Neural cell (in vitro differentiated cells): ENCODE measurements around the gene GNB1. TPM values are rescaled to one million over a fixed set of nuclear protein-coding genes. Genes with fewer than 3 reads are reported as not detected.
"Not testable (repeated sequence)": the region's sequence is repeated elsewhere in the genome, so short reads cannot be mapped to it uniquely, and the experiment has no call there.

Experiments used
- H2AFZ ChIP-seq: fragments of 200-600, 300-800 bp; sonication (generic), shearing (Covaris generic); 2 replicates; pipeline ENCODE4 v1.6.0; 2014; ENCODE audit warnings: low read depth, mild to moderate bottlenecking, antibody characterized with exemption, low read length, moderate library complexity
- H3F3A ChIP-seq: fragments of 200-600 bp; shearing (Covaris generic); 2 replicates; pipeline ENCODE4 v1.6.1; 2016; ENCODE audit warnings: mild to moderate bottlenecking, moderate library complexity, mixed read lengths, antibody characterized with exemption, low read length; ENCODE audit not compliant: insufficient read depth, poor library complexity, severe bottlenecking
- H3K27ac ChIP-seq: fragments of 200-600, 300-800 bp; sonication (generic), shearing (Covaris generic); 2 replicates; pipeline ENCODE4 v1.5.1; 2014; ENCODE audit warnings: mild to moderate bottlenecking, low read length, moderate library complexity
- H3K27me3 ChIP-seq: fragments of 300-800, 200-600 bp; sonication (generic), shearing (Covaris generic); 2 replicates; pipeline ENCODE4 v1.6.0; 2014; ENCODE audit warnings: mild to moderate bottlenecking, low read depth, low read length, moderate library complexity; ENCODE audit not compliant: insufficient read depth
- H3K36me3 ChIP-seq: fragments of 300-800, 200-600 bp; sonication (generic), shearing (Covaris generic); 2 replicates; pipeline ENCODE4 v1.5.1; 2014; ENCODE audit warnings: mild to moderate bottlenecking, antibody characterized with exemption, low read length, moderate library complexity; ENCODE audit not compliant: insufficient read depth
- H3K4me2 ChIP-seq: fragments of 300-800, 200-600 bp; sonication (generic), shearing (Covaris generic); 2 replicates; pipeline ENCODE4 v1.6.0; 2014; ENCODE audit warnings: mild to moderate bottlenecking, low read length
- H3K4me3 ChIP-seq: fragments of 300-800, 200-600 bp; sonication (generic), shearing (Covaris generic); 2 replicates; pipeline ENCODE4 v1.5.1; 2014; ENCODE audit warnings: mild to moderate bottlenecking, low read length, moderate library complexity
- H3K79me2 ChIP-seq: fragments of 200-600 bp; shearing (Covaris generic); replicated peaks from 2 replicates; pipeline ENCODE4 v1.6.0; 2014; ENCODE audit warnings: mild to moderate bottlenecking, low read length, moderate library complexity; ENCODE audit not compliant: insufficient read depth
- H3K9ac ChIP-seq: fragments of 300-800, 200-600 bp; sonication (generic), shearing (Covaris generic); 2 replicates; pipeline ENCODE4 v1.6.1; 2016; ENCODE audit warnings: mild to moderate bottlenecking, low read length, mixed read lengths
- H3K9me2 ChIP-seq: fragments of 200-600 bp; shearing (Covaris generic); 2 replicates; pipeline ENCODE4 v1.6.1; 2016; ENCODE audit warnings: mild to moderate bottlenecking, low read length, mixed read lengths; ENCODE audit not compliant: insufficient read depth
- H3K9me3 ChIP-seq: fragments of 200-600, 300-800 bp; sonication (generic), shearing (Covaris generic); 2 replicates; pipeline ENCODE4 v1.6.1; 2016; ENCODE audit warnings: mild to moderate bottlenecking, mixed run types, low read length, moderate library complexity, mixed read lengths
- H4K20me1 ChIP-seq: fragments of 200-600 bp; shearing (Covaris generic); 2 replicates; pipeline ENCODE4 v1.6.1; 2016; ENCODE audit warnings: mild to moderate bottlenecking, mixed run types; ENCODE audit not compliant: insufficient read depth
- CTCF ChIP-seq: fragments of 450-650 bp; IDR thresholded peaks from 2 replicates; pipeline ENCODE4 v1.5.1; 2014; ENCODE audit warnings: antibody characterized with exemption, mild to moderate bottlenecking, moderate library complexity; ENCODE audit not compliant: poor library complexity, severe bottlenecking
- EP300 ChIP-seq: fragments of 450-650 bp; conservative IDR thresholded peaks from 2 replicates; pipeline ENCODE4 v1.6.1; 2014; ENCODE audit warnings: antibody characterized with exemption, mild to moderate bottlenecking, moderate library complexity; ENCODE audit not compliant: poor library complexity, severe bottlenecking
- EZH2 ChIP-seq: fragments of 200-600, 300-800 bp; shearing (Covaris generic), sonication (generic); IDR thresholded peaks from 2 replicates; pipeline ENCODE4 v1.6.1; 2014; ENCODE audit warnings: antibody characterized with exemption, low read length, borderline replicate concordance, mild to moderate bottlenecking; ENCODE audit not compliant: insufficient read depth, poor library complexity, severe bottlenecking
- MXI1 ChIP-seq: fragments of 450-650 bp; conservative IDR thresholded peaks from 2 replicates; pipeline ENCODE4 v1.6.1; 2014; ENCODE audit warnings: antibody characterized with exemption, mild to moderate bottlenecking; ENCODE audit not compliant: poor library complexity, severe bottlenecking
- POLR2AphosphoS5 ChIP-seq: IDR thresholded peaks from 2 replicates; pipeline ENCODE4 v1.6.1; 2012
- RAD21 ChIP-seq: fragments of 450-650 bp; conservative IDR thresholded peaks from 2 replicates; pipeline ENCODE4 v1.6.1; 2014; ENCODE audit warnings: antibody characterized with exemption, mild to moderate bottlenecking, moderate library complexity
- REST ChIP-seq: IDR thresholded peaks from 2 replicates; pipeline ENCODE4 v1.6.1; 2012; ENCODE audit warnings: borderline replicate concordance
- SMC3 ChIP-seq: fragments of 450-650 bp; conservative IDR thresholded peaks from 2 replicates; pipeline ENCODE4 v1.6.1; 2014; ENCODE audit warnings: antibody characterized with exemption, mild to moderate bottlenecking, moderate library complexity; ENCODE audit not compliant: poor library complexity
- TAF1 ChIP-seq: IDR thresholded peaks from 2 replicates; pipeline ENCODE4 v1.6.1; 2012; ENCODE audit warnings: low read depth
- polyA plus RNA-seq: library from polyadenylated mRNA; depleted of rRNA; stranded (reverse); fragments of >200 nt; gene quantifications from 2 replicates; pipeline ENCODE4 v1.2.3, GENCODE V29; 2014

GNB1 gene
- polyA plus RNA-seq, 1 donor from 2014 or later: 325 TPM

- Histone ChIP-seq H3K36me3 (no peaks in the 10 kb centered on the region), H3K79me2 (no peaks in the 10 kb centered on the region), H4K20me1 (no peaks in the 10 kb centered on the region), H3K4me3 (no peak overlapping the region), H3K27me3 (no peaks in the 10 kb centered on the region), H3K9me3 (no peaks in the 10 kb centered on the region), H3K27ac (no peak overlapping the region), H3K9me2 (no peaks in the 10 kb centered on the region), H3K9ac (no peak overlapping the region), H3F3A (no peaks in the 10 kb centered on the region), H2AFZ (no peak overlapping the region), H3K4me2 (no peak overlapping the region)
- no peak for TF ChIP-seq EP300
- TF ChIP-seq POLR2AphosphoS5: no peak
- no peak for TF ChIP-seq REST
Measured at GRCh38 chr1:1752190-1752589, 138.7 kb downstream of the GNB1 start.

- not testable (repeated sequence) for H2AFZ ChIP-seq, H3K4me2 ChIP-seq, H3K9me3 ChIP-seq, H3F3A ChIP-seq, H3K27ac ChIP-seq, H3K9me2 ChIP-seq, H3K4me3 ChIP-seq, H3K27me3 ChIP-seq, H3K9ac ChIP-seq, H4K20me1 ChIP-seq, H3K79me2 ChIP-seq, H3K36me3 ChIP-seq
Measured at GRCh38 chr1:1749941-1750340, 140.9 kb downstream of the GNB1 start.

- Histone ChIP-seq H3K9me2 (no peaks in the 10 kb centered on the region), H3K27ac (no peak overlapping the region), H2AFZ (no peak overlapping the region), H3K27me3 (no peaks in the 10 kb centered on the region), H3K4me2 (no peak overlapping the region), H3K36me3 (no peaks in the 10 kb centered on the region), H3F3A (no peaks in the 10 kb centered on the region), H3K4me3 (no peak overlapping the region), H4K20me1 (no peaks in the 10 kb centered on the region), H3K9me3 (no peaks in the 10 kb centered on the region), H3K79me2 (no peaks in the 10 kb centered on the region), H3K9ac (no peak overlapping the region)
- TF ChIP-seq TAF1: no peak
- no peak for TF ChIP-seq CTCF
- TF ChIP-seq RAD21: no peak
- no peak for TF ChIP-seq EZH2
- TF ChIP-seq SMC3: no peak
- TF ChIP-seq EP300: no peak
- no peak for TF ChIP-seq MXI1
- no peak for TF ChIP-seq REST
- TF ChIP-seq POLR2AphosphoS5: no peak
Measured at GRCh38 chr1:1748686-1749321, 142.1 kb downstream of the GNB1 start.
